LNCaP clone FGC (cell line): ENCODE results near the gene TSHZ2.
"Not testable (repeated sequence)": the region's sequence is repeated elsewhere in the genome, so short reads cannot be mapped to it uniquely, and the experiment has no call there.

Experiments
- DNase-seq: peaks from one replicate; pipeline ENCODE4 v3.0.0-alpha.2; 2011; ENCODE audit warnings: low read depth
- H3K4me3 ChIP-seq: 2 replicates; pipeline ENCODE4 v1.5.1; 2011; ENCODE audit warnings: mild to moderate bottlenecking, low read depth, low read length, control low read depth
- TF ChIP-seq, protein P1 (sequence below): IDR thresholded peaks from 2 replicates; pipeline ENCODE4 v1.5.1; 2012; ENCODE audit warnings: mild to moderate bottlenecking; ENCODE audit not compliant: control insufficient read depth, insufficient read depth; ENCODE audit errors: extremely low read depth

The TSHZ2 gene

DNA sequence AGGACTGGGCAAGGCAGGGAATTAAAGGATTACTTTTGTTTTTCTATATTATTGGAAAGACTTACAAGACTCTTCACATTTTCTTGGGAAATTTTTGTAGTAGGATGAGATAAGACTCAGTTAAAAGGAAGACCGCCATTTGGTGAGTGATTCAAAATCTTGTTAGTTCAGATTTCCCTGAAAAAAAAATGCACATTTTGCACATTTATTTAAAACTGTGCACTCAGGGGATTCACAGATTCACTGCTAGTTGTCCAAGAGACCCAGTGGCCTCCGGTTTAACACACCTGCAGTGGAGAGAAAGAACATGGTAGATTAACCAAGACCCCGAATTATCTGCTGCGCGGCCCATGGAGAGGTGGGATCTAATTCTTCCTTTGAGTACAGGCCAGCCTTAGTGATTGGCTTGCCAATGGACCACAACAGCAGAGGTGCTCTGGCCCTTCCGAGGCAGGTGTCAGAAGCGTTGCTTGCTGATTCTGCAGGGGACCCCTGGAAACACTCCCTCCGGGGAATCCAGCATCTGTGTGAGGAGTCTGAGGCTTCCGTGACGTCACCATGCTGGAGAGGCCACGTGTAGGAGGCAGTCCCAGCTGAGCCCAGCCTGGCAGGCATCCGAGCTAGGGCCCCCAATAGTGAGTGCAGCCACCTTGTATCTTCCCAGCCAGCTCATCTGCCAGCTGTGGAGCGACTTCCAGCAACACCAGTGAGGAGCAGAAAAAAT is 552.6 kb downstream of the TSHZ2 start:
- H3K4me3 ChIP-seq, result no peak overlapping the region
- TF ChIP-seq, protein P1, sequence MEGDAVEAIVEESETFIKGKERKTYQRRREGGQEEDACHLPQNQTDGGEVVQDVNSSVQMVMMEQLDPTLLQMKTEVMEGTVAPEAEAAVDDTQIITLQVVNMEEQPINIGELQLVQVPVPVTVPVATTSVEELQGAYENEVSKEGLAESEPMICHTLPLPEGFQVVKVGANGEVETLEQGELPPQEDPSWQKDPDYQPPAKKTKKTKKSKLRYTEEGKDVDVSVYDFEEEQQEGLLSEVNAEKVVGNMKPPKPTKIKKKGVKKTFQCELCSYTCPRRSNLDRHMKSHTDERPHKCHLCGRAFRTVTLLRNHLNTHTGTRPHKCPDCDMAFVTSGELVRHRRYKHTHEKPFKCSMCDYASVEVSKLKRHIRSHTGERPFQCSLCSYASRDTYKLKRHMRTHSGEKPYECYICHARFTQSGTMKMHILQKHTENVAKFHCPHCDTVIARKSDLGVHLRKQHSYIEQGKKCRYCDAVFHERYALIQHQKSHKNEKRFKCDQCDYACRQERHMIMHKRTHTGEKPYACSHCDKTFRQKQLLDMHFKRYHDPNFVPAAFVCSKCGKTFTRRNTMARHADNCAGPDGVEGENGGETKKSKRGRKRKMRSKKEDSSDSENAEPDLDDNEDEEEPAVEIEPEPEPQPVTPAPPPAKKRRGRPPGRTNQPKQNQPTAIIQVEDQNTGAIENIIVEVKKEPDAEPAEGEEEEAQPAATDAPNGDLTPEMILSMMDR, result no peak
- no peak for DNase-seq

DNA sequence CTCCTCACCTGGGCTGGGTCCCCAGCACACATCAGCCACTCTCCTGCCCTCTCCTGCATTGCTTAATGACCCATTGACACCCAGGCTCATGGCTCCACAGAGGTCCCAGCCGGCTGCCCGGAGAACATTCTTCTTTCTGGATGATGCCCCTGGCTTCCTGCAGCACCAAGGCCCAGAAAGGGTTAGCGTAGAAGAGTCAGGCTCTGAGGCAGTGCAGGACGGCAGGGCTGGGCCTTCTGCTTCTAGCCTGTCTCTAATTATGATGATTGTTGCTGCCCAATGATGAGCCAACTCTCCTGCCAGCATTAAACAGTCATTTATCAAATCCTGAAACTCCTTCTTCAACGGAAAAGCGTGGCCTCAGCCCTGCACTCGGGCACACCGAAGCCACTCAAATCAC is 555.0 kb downstream of the TSHZ2 start:
- TF ChIP-seq, protein P1, result no peak
- no peak overlapping the region for H3K4me3 ChIP-seq
- no peak for DNase-seq

DNA sequence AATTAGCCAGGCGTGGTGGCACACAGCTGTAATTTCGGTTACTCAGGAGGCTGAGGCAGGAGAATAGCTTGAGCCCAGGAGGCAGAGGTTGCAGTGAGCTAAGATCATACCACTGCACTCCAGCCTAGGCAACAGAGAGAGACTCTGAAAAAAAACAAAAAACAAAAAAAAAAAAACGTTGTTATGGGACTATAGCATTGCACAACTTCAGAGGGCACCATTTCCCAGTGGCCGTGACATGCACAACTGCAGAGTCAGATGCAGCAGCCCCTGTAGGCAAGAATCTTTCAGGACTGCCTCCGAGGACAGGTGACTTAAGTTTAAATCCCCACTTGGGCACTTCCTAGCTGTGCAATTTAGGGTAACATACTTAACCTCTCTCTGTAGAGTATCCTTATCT is 557.5 kb downstream of the TSHZ2 start:
- H3K4me3 ChIP-seq, result no peak overlapping the region
- no peak for DNase-seq
- TF ChIP-seq, protein P1, result no peak

DNA sequence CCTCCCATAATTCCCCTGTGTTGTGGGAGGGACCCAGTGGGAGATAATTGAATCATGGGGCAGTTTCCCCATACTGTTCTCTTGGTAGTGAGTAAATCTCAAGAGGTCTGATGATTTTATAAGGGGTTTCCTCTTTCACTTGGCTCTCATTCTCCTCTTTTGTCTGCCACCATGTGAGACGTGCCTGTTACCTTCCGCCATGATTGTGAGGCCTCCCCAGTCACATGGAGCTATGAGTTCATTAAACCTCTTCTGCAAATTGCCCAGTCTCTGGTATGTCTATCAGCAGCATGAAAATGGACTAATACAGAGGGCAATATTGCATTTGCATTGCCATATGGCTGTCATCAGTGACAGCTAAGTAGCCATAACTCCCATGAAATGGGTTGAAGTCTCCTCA is 558.3 kb downstream of the TSHZ2 start:
- TF ChIP-seq, protein P1, result no peak
- no peak for DNase-seq
- no peak overlapping the region for H3K4me3 ChIP-seq

DNA sequence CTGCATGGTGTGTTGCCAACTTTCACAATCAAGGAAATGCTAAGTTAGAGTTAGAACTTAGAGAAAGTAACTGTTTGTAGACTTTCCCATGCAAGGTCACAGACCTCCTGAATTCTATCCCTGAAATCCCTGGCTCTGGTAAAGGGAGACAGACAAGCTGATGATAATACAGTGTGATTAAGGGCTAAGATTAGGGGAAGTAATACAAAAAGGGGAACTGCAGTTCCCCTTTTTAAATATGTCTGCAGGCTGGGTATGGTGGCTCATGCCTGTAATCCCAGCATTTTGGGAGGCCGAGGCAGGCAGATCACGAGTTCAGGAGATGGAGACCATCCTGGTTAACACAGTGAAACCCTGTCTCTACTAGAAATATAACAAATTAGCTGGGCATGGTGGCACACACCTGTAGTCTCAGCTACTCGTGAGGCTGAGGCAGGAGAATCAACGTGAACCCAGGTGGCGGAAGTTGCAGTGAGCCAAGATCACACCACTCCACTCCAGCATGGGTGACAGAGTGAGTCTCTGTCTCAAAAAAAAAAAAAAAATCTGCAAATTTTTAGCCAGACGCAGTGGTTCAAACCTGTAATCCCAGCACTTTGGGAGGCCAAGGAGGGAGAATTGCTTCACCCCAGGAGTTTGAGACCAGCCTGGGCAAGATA is 560.6 kb downstream of the TSHZ2 start:
- not testable (repeated sequence) for H3K4me3 ChIP-seq, DNase-seq

DNA sequence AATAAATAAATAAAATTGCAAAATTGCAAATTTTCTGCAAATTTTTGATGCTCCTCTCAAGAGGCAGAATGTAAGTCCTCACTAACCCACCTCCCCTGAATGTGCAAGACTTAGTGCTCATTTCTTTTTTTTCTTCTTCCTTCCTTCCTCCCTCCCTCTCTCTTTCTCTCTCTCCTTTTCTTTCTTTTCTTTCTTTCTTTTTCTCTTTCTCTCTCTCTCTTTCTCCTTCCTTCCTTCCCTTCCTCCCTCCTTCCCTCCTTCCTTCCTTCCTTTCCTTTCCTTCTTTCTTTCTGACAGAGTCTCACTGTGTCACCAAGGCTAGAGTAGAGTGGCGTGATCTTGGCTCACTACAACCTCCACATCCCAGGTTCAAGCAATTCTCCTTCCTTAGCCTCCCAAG is 561.3 kb downstream of the TSHZ2 start:
- no peak overlapping the region for H3K4me3 ChIP-seq
- no peak for DNase-seq
- TF ChIP-seq, protein P1, result no peak

DNA sequence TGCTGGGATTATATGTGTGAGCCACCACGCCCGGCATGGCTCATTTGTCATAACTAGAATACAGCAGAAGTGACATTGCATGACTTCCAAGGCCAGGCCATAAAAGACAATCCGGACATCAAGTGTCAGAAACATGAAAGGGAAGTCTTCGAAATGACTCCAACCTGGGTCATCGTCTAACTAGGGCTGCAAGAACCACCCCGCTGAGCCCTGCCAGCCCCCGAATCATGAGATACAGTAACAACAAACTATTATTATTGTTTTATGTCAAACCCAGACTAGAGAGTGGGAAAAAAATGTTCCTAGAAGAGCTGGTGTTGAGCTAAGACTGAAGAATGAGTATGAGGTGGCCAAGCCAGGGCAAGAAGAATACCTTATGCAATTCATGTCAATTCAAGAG is 561.9 kb downstream of the TSHZ2 start:
- H3K4me3 ChIP-seq, result no peak overlapping the region
- no peak for DNase-seq
- TF ChIP-seq, protein P1, result no peak
